Ovary (tissue), 9 donors: ENCODE measurements around the gene DEFB124. TPM values are rescaled to one million over a fixed set of nuclear protein-coding genes. Genes with fewer than 3 reads are reported as not detected.

Source experiments
- DNase-seq, 5 donors: peaks; one replicate each; pipeline ENCODE4 v3.0.0-alpha.2; 2019 to 2020
- H3K27ac ChIP-seq, 2 donors: fragments of 200-600 bp; one replicate each; pipeline versions ENCODE4 v1.5.1 to v1.8.0; 2019 to 2022
- H3K27me3 ChIP-seq: fragments of 200-600 bp; one replicate; pipeline ENCODE4 v1.8.0; 2022
- H3K36me3 ChIP-seq: fragments of 200-600 bp; sonication (generic); one replicate; pipeline ENCODE4 v1.5.1; 2019
- H3K4me1 ChIP-seq: one replicate; pipeline ENCODE4 v1.8.1; 2013; ENCODE audit warnings: mild to moderate bottlenecking, moderate library complexity; ENCODE audit not compliant: insufficient read depth
- H3K4me3 ChIP-seq: fragments of 200-600 bp; sonication (generic); one replicate; pipeline ENCODE4 v1.5.1; 2017
- H3K9me3 ChIP-seq, 2 donors: fragments of 200-600 bp in 1 of 2; sonication (generic) in 1 of 2; one replicate each; pipeline versions ENCODE4 v1.5.1 to v1.8.1; 2013 to 2019; ENCODE audit warnings: mild to moderate bottlenecking in 1 of 2, moderate library complexity in 1 of 2
- EP300 ChIP-seq: sonication (generic); formaldehyde crosslinking; IDR thresholded peaks from one replicate; pipeline ENCODE4 v1.6.1; 2017; ENCODE audit warnings: antibody characterized with exemption
- POLR2A ChIP-seq: fragments of 450-650 bp; IDR thresholded peaks from one replicate; pipeline ENCODE4 v1.6.1; 2017; ENCODE audit warnings: antibody characterized with exemption, mild to moderate bottlenecking, moderate library complexity
- WGBS, 3 donors: extraction: QIAGEN DNeasy Blood & Tissue Kit in 1 of 3; methylation state at CpG; one replicate each; pipeline versions ENCODE4 v1.1.5 to v1.1.7; 2013 to 2017; 5-methylcytosine and 5-hydroxymethylcytosine counted together
- intact Hi-C, 4 donors: fragments of 100-400 bp; cut with DNase I; formaldehyde crosslinking; loops; one replicate each; pipeline versions ENCODE4 v1.11.0 to v1.15.1; 2022 to 2023
- polyA plus RNA-seq, 2 donors: library from polyadenylated mRNA; stranded (reverse); fragments of 200-250 nt in 1 of 2; fragments of 350-450 nt in 1 of 2; fragmentation: Illumina TruSeq in 1 of 2; extraction: RNeasy Lipid Tissue Mini Kit (QIAGEN cat#74804) in 1 of 2; gene quantifications; one replicate each; pipeline ENCODE4 v1.2.3, GENCODE V29; 2013 to 2014
- total RNA-seq, 7 donors: library from RNA; depleted of rRNA in 2 of 7; stranded (reverse); fragments of >200 nt in 2 of 7; fragmentation: NEBNext Ultra II Directional in 3 of 7; extraction: Animal tissue kit (Norgen Biotek cat#: 25700) in 3 of 7; gene quantifications; one replicate each; pipeline versions ENCODE4 v1.1.0 to v1.2.4, GENCODE V29; 2016 to 2023
- TF ChIP-seq, protein P1 (sequence below), 3 donors: fragments of 450-650 bp in 2 of 3; fragments of 200-600 bp in 1 of 3; IDR thresholded peaks; one replicate each; pipeline versions ENCODE4 v1.5.1 to v1.8.0; 2016 to 2022; ENCODE audit warnings: antibody characterized with exemption in 3 of 3, mild to moderate bottlenecking in 1 of 3
- donor health status: DM: no; HTN: no; CAD: no; lungs with moderate emphysema.
- donor health status: DM: no; HTN: no; CAD: no.
- donor health status: Bipolar disorder and iron deficiency.
- donor health status: DM: yes; HTN: yes; CAD: no.
- donor health status: DM: no; HTN: no; CAD: no.
- donor health status: DM: yes; HTN: yes; CAD: no.

The DEFB124 gene
- total and polyA plus RNA-seq, 9 donors: 0.45 to 0.82 (median 0.62) TPM; not detected in 6

DNA sequence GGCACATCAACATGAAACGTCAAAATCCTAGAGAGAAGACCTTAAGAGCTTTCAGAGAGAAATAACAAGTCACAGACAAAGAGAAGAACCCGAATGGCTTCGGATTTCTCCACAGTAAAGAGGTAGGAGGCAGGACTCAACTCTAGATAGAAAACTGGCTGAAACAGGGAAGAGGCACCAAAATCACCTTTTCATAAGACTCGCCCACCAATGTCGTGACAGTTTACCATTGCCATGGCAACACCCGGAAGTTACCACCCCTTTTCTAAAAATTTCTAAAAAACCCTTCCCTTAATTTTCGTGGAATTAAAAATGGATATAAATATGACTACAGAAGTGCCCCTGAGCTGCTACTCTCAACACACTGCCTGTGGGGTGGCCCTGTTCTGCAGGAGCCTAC is 56.6 kb downstream of the DEFB124 start:
- DNase-seq: no peak
- Histone ChIP-seq H3K4me1 (no peaks in the 10 kb centered on the region), H3K36me3 (no peaks in the 10 kb centered on the region), H3K27ac (no peak overlapping the region), H3K9me3 (no peaks in the 10 kb centered on the region), H3K27me3 (no peaks in the 10 kb centered on the region), H3K4me3 (no peak overlapping the region)
- WGBS, 3 donors: 77 to 80% (median 78%) methylated on average over 7 of the region's 7 CpGs
- intact Hi-C loops: no loop called here
- no peak for TF ChIP-seq POLR2A
- TF ChIP-seq EP300: no peak
- TF ChIP-seq, protein P1, sequence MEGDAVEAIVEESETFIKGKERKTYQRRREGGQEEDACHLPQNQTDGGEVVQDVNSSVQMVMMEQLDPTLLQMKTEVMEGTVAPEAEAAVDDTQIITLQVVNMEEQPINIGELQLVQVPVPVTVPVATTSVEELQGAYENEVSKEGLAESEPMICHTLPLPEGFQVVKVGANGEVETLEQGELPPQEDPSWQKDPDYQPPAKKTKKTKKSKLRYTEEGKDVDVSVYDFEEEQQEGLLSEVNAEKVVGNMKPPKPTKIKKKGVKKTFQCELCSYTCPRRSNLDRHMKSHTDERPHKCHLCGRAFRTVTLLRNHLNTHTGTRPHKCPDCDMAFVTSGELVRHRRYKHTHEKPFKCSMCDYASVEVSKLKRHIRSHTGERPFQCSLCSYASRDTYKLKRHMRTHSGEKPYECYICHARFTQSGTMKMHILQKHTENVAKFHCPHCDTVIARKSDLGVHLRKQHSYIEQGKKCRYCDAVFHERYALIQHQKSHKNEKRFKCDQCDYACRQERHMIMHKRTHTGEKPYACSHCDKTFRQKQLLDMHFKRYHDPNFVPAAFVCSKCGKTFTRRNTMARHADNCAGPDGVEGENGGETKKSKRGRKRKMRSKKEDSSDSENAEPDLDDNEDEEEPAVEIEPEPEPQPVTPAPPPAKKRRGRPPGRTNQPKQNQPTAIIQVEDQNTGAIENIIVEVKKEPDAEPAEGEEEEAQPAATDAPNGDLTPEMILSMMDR (IDR thresholded peaks at IDR 0.05): no peak

DNA sequence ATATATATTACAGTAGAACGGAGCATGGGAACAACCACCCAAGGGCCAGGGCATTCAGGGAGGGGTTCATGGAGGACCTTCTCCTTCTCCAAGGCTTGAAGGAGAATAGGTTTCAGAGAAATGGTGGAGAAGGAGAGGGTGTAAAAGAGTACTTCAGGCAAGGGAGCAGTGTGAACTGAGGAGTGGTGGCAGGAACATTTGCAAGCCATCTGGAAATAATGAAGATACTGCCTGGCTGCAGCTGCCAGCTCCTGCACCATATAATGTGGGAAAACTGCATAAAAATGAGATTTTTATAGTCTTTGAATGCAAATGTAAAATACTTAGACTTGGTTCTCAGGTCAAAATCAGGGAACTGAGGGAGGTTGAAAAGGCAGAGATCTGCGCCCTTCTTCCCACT is 59.3 kb downstream of the DEFB124 start:
- no peak overlapping the region for H3K27ac ChIP-seq
- H3K4me1 ChIP-seq: no peaks in the 10 kb centered on the region
- no peak overlapping the region for H3K4me3 ChIP-seq
- no peaks in the 10 kb centered on the region for H3K27me3 ChIP-seq
- WGBS, 3 donors: 80 to 94% (median 88%) methylated on average over 2 of the region's 2 CpGs
- no peaks in the 10 kb centered on the region for H3K9me3 ChIP-seq
- intact Hi-C loops: no loop called here
- TF ChIP-seq POLR2A: no peak
- TF ChIP-seq EP300: no peak
- TF ChIP-seq, protein P1 (IDR thresholded peaks at IDR 0.05): no peak
- DNase-seq: no peak
- no peaks in the 10 kb centered on the region for H3K36me3 ChIP-seq

Other genes with a start within 250 kb of the DEFB124 start
- gene DEFB115, start 217.5 kb downstream of the DEFB124 start, total RNA-seq: not detected
- gene DEFB115, start 217.5 kb downstream of the DEFB124 start, polyA plus RNA-seq: not detected
- not detected for gene DEFB116, start 166.5 kb downstream of the DEFB124 start, total RNA-seq
- not detected for gene DEFB116, start 166.5 kb downstream of the DEFB124 start, polyA plus RNA-seq
- not detected for gene DEFB118, start 106.5 kb downstream of the DEFB124 start, total RNA-seq
- under 1 TPM in 1 of 2 donors, not detected in 1; 0.43 TPM for gene DEFB118, start 106.5 kb downstream of the DEFB124 start, polyA plus RNA-seq
- not detected for gene DEFB119, start 84.5 kb downstream of the DEFB124 start, total RNA-seq
- not detected for gene DEFB119, start 84.5 kb downstream of the DEFB124 start, polyA plus RNA-seq
- not detected for gene DEFB121, start 68.9 kb downstream of the DEFB124 start, total RNA-seq
- gene DEFB121, start 68.9 kb downstream of the DEFB124 start, polyA plus RNA-seq: not detected
- gene DEFB123, start 34.5 kb downstream of the DEFB124 start, total RNA-seq: not detected
- not detected for gene DEFB123, start 34.5 kb downstream of the DEFB124 start, polyA plus RNA-seq
- gene REM1, start 161 bp upstream of the DEFB124 start, total RNA-seq: 1 to 10 TPM; 1.1 to 6.5 (median 2.4) TPM
- 1 to 10 TPM; 2.9 to 5.3 TPM for gene REM1, start 161 bp upstream of the DEFB124 start, polyA plus RNA-seq
- gene HM13, start 39.3 kb upstream of the DEFB124 start, total RNA-seq: 100 to 1,000 TPM in 3 of 7 donors, 10 to 100 TPM in 4; 30.2 to 158 (median 97.3) TPM
- 100 to 1,000 TPM in 1 of 2 donors, 10 to 100 TPM in 1; 72.6 to 129 TPM for gene HM13, start 39.3 kb upstream of the DEFB124 start, polyA plus RNA-seq
- gene ID1, start 130.2 kb upstream of the DEFB124 start, total RNA-seq: 100 to 1,000 TPM in 3 of 7 donors, 10 to 100 TPM in 4; 42.6 to 353 (median 64.2) TPM
- 10 to 100 TPM; 26.0 to 86.9 TPM for gene ID1, start 130.2 kb upstream of the DEFB124 start, polyA plus RNA-seq
- gene COX4I2, start 162.8 kb upstream of the DEFB124 start, total RNA-seq: 1 to 10 TPM in 6 of 7 donors, not detected in 1; 1.1 to 3.5 (median 2.1) TPM
- gene COX4I2, start 162.8 kb upstream of the DEFB124 start, polyA plus RNA-seq: 1 to 10 TPM; 3.5 to 6.6 TPM
- gene BCL2L1, start 247.7 kb upstream of the DEFB124 start, total RNA-seq: 10 to 100 TPM; 21.7 to 65.1 (median 40.4) TPM
- 10 to 100 TPM; 31.6 to 35.6 TPM for gene BCL2L1, start 247.7 kb upstream of the DEFB124 start, polyA plus RNA-seq